GM12872 (cell line): ENCODE results near the gene RAB3A.

Experiments used
- TF ChIP-seq, protein P1 (sequence below): IDR thresholded peaks from 3 replicates; pipeline ENCODE4 v1.5.1; 2011; ENCODE audit warnings: low read depth, mild to moderate bottlenecking, low read length, moderate library complexity; ENCODE audit not compliant: insufficient read depth

RAB3A gene

DNA sequence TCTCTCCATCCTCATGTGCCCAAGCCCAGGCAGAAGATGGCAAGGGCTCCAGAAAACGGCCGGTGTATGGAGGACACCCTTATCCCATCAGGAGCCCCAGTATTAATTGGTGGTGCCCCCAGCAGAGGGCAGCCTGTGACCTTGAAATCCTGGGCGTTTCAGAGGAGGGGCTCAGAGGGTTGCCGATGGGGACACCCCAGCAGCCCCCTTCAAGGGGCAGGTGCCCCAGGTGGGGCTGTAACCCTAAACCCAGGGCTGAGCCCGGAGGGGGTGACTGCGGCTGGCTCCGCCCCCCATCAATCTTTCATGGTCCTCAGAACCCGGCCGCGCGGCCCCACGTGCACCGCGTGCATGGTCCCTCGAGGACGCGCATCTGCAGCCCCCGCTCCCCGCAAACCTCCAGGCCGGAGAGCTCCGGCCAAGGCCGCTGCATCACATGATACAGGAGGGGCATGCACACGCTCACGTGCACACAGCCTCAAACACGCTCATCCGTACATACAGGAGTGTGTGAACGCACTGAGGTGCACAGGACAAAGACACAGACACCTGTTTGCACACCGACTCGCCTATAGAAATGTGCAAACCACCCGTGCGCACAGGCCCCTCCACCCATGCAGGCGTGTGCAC is 949 bp downstream of the RAB3A start:
- TF ChIP-seq, protein P1, sequence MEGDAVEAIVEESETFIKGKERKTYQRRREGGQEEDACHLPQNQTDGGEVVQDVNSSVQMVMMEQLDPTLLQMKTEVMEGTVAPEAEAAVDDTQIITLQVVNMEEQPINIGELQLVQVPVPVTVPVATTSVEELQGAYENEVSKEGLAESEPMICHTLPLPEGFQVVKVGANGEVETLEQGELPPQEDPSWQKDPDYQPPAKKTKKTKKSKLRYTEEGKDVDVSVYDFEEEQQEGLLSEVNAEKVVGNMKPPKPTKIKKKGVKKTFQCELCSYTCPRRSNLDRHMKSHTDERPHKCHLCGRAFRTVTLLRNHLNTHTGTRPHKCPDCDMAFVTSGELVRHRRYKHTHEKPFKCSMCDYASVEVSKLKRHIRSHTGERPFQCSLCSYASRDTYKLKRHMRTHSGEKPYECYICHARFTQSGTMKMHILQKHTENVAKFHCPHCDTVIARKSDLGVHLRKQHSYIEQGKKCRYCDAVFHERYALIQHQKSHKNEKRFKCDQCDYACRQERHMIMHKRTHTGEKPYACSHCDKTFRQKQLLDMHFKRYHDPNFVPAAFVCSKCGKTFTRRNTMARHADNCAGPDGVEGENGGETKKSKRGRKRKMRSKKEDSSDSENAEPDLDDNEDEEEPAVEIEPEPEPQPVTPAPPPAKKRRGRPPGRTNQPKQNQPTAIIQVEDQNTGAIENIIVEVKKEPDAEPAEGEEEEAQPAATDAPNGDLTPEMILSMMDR, result peak; percentile 49

DNA sequence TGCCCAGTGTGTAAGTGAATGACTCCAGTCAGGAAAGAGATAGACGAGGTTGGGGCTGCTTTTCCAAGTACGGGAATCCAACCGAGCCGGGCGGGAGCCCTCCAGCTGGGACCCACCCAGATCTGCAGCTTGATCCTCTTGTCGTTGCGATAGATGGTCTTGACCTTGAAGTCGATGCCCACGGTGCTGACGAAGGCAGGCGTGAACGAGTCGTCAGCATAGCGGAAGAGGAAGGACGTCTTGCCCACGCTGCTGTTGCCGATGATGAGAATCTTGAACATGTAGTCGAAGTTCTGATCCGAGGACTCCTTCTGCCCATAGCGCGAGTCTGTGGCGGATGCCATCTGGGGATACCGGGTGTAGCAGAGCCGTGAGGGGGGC is 1.5 kb downstream of the RAB3A start:
- TF ChIP-seq, protein P1, result no peak

DNA sequence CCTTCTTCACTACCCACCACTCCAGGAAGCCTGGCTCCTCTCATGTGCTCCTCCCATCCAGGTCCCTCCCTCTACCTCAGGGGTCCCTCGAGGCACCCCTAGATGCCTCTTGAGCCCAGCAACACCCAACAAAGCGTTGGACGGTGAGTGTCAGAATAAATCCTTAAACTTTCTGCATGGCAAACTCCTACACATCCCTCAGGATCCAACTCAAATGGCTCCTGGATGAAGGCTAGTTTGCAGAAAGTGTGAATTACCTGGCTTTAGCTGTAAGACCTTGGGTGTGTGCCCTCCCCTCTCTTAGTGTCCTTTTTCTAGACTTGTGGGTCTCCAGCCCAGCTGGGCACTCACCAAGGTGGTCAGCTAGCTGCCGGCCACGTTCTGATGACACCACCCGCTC is 5.5 kb downstream of the RAB3A start:
- TF ChIP-seq, protein P1, result no peak

DNA sequence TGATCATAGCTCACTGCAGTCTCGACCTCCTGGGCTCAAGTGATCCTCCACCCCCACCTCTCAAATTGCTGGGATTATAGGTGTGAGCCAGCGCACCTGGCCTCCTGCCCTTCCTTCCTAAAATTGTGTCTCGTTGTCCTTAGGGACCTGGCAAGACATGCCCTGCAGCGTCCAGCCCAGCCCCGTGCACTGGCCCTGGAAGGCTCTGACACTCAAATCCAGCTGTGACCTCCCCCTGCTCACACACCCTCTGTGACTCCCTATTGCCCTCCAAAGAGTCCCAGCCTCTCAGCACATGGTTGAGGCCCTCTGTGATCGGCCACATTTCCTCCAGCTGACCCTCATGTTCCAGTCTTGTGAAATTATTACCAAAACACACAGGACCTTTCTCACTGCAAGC is 5.9 kb downstream of the RAB3A start:
- TF ChIP-seq, protein P1, result no peak

DNA sequence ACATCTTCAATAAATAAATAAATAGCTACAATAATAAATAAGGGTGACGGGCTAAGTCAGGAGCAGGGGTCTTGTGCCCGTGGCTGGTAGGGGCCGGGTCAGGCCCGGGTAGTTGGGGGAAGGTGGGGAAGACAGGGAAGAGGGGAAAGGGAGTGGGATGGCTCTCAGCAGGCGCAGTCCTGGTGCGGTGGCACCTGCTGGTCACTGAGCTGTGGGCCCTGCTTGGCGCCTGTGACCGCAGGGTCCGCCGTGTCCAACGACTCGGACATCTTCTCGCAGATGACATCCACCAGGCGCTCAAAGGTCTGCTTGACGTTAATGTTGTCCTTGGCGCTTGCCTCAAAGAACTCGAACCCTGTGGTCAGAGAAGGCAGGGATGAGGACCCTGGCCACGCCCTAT is 6.5 kb downstream of the RAB3A start:
- TF ChIP-seq, protein P1, result no peak

DNA sequence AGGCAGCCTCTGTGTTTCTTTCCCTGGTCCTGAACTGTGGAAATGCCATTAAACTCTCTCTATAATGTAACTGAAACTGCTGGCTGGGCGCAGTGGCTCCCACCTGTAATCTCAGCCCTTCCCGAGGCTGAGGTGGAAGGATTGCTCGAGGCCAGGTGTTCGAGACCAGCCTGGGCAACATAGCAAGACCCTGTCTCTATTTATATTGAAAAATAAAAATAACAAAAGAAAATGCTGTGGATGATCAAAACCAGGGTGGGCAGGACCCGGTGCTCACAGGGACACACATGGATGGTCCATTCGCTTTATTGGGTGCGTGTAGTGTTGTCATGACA is 7.4 kb downstream of the RAB3A start:
- TF ChIP-seq, protein P1, result no peak

DNA sequence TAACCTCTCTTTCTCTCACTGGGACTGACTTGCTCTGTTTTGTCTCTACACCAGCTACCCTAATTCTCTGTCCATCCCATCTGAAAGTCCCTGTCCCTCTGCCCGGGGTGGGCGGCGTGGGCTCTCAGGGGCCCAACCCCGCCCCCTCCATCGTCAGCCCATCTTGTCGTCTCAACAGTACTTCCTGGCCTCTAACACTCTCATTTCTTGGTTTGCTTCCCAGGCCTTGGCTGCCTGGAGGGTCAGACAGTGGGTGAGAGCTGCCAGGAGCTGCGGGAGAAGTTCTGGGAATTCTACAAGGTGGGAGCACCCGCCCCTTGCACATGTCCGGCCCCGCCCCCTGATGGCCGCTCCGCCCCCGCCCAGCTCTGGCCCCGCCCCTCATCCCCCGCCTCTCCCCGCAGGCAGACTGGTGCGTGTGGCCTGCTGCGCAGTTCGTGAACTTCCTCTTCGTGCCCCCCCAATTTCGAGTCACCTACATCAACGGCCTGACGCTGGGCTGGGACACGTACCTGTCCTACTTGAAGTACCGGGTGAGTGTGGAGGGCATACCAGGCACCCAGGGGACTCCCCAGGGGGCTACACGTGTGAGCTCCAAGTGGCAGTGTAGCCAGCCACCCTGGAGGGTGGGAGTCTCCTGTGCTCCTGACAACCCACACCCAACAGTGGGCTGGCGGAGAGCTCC is 9.1 kb downstream of the RAB3A start:
- TF ChIP-seq, protein P1, result no peak
